HG03280 (cell line): ENCODE results near the gene CYB5R4.
"Not testable (repeated sequence)": the region's sequence is repeated elsewhere in the genome, so short reads cannot be mapped to it uniquely, and the experiment has no call there.

Experiments
- ATAC-seq: cut with Tn5 transposase; IDR thresholded peaks from one replicate; pipeline ENCODE4 v1.9.1; 2021; ENCODE audit warnings: mild to moderate bottlenecking, moderate library complexity; ENCODE audit not compliant: unreplicated experiment

Gene CYB5R4

DNA sequence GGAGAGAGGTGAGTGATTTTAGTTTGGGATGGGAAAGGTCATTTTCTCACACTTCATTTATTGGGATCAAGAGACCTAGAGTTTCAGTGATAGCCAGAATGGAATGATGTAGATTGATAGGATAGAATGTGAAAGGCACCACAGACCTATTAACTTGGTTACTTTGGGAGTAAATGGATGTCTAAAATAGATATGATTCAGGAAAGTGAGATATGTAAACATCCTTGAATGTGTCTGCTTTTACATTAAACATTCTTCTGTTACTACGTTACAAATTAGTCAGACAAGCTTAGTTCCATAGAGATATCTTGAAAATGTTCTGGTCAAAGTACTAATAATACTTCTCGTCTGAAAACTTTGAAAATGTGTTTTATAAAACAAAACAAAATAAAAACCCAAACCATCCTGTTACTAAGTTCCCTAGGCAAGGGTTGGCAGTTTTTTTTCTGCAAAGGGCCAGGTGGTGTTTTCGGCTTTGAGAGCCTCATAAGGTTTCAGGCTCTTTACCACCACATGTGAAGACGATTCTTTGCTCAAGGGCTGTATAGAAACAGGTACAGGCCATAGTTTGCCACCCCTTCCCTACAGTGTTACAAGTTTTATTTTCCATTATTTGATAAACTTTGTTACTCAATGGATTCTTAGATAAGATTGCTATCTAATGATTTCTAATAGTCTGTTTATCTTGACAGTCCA, 3.4 kb downstream of the CYB5R4 start:
- ATAC-seq, result no peak

DNA sequence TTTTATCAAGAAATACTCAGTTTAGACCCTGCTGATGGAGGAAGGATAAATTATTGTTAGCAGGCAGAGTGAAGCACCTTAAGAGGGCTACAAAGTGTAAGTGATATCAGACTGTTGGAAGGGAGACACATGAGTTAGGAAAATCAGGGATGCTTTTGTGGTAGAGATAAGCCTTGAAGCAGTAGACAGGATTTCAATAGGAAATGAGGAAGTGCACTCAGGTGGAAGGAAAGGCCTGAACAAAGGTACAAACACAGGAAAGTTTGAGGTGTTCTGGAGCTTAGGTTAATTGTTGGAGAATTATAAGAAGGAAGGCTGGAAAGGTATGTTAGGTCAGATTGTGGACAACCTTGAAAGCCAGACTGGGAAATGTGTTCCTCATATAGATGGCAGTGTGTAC, 7.6 kb downstream of the CYB5R4 start:
- ATAC-seq, result no peak

DNA sequence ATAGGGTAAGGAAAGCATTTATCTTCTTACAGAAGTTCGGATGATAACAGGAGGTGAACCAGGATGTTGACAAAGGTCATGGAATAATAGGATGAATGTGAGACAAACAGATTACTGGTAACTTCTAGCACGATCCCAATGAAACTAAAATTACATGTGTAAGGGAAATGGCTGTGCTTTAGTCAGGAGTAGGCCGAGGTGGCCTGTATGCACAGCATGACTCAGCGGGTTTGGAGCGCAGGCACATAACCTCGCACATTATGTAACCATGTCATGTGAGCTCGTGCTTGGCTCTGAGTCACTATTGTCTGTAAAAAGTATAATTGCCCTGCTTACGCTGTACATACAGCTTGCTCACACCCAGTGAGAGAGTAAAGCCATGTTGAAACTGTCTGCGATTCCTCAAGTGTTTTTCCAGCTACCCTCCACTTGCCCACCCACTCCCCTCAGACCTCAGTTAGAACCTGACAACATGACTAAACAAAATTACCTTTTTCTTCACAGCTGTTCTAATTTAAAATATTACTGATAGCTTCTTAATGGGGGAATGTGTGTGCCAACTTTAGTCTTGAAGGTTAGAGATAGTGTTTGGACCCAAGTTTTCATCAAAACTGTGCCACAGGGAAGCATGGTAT, 8.2 kb downstream of the CYB5R4 start:
- ATAC-seq, result no peak

DNA sequence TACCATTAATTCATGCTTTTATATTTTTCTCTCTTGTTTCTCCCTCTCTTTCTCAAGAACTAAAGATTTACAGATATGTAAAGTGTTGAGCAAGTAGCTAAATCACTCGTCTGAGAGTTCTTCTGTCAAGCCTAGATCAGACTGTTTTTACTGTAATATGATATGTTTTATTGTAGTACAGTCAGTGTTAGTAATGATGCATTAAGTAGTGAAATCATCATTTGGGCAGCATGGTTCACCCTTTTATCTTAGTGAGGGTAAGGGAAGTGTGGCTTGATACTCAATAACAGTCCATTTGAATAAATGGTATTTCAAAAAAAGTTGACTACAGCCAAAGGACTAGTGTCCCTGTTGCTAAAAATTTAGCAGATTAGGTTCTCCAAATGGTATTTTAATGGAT, 9.2 kb downstream of the CYB5R4 start:
- no peak for ATAC-seq

DNA sequence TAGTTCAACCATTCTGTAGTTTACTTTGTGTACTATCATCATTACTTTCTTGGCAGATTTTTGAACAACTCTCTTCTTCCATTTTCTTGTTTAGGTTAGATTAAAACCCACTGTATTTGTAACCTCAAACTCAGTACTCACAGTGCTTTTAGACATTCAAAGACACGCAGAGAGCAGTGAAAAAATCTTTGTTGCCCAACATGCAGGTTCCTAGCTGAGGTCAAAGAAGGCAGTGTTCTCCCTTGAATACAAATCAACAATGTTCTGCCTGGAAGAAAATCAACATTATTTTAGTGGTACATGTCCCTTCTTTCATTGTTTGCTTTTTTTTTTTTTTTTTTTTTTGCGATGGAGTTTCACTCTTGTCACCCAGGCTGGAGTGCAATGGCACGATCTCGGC, 11.2 kb downstream of the CYB5R4 start:
- ATAC-seq, result no peak

DNA sequence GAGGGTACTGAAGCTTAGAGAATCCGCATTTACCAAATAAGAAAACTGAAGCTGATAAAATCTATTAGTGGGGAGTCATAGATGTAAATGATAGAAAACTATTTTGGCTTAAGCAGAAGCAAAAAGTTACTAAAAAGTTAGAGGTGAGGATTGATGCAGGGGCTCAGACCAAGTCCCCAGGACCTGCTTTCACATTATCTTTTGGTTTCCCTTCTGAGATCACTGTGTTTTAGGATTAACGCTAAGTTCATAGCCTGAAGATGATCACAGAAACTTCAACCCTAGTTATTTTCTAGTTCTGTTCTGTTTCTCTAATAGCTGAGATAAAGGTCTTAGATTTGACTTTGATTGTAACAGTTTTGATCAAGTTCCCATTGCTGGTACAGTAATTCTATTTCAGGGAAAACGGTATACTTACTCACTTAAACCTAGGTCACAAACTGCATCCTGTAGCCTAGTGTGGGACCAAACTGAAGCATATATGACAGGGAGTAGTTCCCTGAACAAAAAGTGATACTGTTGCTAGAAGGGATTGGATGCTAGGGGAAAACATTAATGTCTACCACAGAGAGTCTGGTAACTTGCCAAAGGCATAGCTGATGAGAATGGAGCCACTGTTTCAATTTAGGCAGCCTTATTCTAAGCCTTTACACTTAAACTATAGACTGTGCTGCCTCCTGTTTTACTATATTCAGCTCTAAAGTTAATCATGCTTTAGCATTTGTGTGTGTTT, 13.1 kb downstream of the CYB5R4 start:
- no peak for ATAC-seq

DNA sequence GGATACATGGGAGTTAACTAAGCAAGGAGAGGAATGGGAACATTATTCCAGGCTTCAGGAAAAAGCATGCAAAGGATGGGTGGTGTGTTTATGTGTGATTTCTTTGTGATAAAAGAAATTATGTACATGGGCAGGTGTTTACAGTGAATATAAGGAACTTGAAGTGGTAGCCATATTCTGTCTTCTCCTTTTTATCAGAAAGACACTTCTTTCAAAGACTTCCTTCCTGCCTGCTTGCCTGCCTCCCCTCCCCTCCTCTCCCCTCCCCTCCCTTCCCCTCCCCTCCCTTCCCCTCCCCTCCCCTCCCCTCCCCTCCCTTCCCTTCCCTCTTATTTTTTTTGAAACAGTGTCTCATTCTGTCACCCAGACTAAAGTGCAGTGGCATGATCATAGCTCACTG, 14.4 kb downstream of the CYB5R4 start:
- no peak for ATAC-seq

DNA sequence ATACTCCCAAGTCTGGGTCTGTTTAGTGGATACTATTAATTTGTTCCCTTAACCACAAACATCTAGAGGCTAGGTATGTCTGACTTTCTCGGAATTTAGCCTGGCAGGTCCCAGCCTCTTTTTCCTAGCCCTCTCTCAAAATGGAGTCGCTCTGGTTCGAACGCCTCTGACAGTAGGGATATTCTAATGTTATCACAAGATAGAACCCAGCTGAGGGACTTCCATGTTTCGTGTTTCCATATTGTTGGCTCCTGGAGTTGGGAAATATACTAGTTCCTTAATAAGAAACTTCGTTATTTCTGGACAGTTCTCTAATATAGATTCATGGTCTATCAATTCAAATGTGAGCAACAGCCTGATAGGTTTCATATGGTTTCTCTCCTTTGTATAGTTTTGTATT, 16.4 kb downstream of the CYB5R4 start:
- no peak for ATAC-seq

DNA sequence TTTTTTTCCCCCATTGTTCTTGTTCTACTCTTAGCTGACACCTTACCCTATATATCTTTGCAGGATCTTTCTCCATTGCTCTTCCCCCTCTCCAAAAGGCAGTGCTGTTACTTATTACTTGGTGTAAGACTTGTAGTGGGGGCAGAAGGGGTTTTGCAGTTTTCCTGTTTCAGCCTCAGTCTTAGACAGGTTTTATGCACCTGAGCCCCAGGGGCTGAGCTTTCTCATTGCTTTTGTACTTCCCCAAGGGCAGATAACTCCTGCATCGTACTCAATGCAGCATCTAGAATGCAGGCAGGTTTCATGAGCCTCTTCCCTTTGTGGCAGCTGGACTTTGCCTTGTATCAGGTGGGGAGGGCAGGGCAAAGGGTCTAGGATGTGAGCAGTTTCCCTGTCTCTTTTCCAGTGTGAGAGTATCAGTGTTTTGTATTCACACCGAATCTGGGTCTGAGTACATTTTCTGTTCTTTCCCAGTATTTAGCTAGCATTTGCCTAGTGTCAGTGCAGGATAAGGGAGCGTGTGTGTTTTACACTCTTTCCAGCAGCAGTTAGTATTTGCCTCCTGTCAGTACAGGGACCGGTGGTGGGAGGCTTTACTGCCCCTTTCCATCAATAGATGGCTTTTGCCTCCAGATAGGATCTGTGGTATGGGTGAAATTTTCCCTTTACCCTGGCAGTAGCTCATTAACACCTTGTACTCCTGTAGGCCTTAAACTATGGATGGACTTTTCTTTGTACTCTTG, 19.6 kb downstream of the CYB5R4 start:
- no peak for ATAC-seq

DNA sequence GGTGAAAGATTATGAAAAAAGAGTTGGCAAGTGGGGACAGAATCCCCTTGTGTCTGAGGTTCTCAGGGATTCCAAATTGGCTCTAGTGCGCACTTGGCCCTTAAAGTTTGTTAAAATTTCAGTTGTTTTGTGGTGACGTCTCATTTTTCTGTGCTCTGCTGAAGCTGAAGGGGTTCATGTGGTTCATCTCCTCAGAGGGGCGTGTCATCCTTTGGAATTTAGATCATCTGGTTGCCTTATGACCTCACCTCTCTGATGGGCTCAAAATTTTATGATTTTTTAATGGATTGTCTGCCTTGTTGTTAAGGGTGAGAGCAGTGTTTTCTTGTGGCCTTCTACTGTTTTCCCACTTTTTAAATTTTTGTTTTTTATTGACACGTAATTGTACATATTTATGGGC, 20.3 kb downstream of the CYB5R4 start:
- ATAC-seq, result no peak

DNA sequence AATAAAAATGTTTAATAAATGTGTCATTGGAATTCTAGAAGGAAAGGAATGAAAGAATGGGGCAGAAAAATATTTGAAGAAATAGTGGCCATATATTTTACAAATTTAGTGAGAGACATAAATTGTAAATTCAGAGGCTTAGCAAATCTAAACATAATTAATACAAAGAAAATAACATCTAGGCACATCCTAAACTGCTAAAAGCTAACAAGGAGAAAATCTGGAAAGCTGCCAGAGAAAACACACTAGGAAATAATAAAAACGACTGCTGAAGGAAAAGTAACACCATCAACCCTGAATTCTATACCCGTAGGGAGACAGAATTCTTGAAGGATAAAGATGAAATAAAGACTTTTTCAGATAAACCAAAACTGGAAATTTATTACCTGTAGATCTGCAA, 23.8 kb downstream of the CYB5R4 start:
- ATAC-seq, result no peak

DNA sequence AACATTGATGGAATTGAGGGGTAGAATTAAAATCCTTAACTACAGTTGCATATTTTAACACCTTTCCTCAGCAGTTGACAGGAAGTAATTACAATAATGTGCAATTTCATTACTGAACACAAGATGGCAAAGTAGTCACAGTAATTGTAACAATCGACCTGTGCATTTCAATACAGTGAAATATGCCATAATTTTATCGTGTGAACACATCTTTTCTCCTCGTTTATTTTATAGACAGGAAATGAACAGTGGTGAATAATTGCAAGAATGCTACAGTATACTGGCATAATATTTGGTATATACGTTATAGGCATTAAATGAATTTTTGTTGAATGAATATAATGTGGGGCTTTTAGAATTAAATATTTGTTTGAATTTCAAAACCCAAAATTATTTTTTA, 25.0 kb downstream of the CYB5R4 start:
- peak; percentile 88 for ATAC-seq

DNA sequence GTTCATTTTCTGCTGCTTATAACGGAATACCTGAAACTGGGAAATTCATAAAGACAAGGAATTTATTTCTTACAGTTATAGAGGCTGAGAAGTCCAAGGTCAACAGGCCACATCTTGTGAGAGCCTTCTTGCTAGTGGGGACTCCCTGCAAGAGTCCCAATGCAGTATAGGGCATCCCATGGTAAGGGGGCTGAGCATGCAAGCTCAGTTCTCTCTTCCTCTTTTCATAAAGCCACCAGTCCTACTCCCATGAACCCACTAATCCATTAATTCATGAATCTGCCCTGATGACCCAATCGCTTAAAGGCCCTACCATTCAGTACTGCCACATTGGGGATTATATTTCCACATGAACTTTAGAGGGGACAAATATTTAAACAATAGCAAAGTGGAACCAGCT, 26.5 kb downstream of the CYB5R4 start:
- ATAC-seq, result no peak

DNA sequence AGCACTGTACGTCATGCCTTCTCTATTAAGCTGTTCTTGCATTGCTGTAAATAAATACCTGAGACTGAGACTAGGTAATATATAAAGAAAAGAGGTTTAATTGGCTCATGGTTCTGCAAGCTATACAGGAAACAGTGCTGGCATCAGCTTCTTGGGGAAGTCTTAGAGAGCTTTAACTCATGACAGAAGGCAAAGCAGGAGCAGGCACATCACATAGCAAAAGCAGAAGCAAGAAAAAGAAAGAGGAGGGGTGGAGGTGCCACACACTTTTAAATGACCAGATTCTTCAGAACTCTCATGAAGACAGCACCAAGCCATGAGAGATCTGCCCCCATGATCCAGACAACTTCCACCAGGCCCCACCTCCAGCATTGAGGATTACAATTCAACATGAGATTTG, 30.1 kb downstream of the CYB5R4 start:
- no peak for ATAC-seq

DNA sequence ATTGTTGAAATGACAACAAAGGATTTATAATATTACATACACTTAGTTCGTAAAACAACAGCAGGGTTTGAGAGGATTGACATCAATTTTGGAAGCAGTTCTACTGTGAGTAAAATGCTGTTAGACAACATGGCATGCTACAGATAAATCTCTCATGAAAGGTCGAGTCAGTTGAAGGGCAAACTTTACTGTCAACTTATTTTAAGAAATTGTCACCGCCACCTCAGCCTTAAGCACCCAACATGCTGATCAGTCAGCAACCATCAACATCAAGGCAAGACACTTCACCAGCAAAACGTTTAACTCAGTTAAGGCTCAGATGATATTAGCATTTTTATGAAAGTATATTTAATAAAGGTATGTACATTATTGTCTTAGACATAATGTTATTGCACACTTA, 31.0 kb downstream of the CYB5R4 start:
- ATAC-seq, result no peak

DNA sequence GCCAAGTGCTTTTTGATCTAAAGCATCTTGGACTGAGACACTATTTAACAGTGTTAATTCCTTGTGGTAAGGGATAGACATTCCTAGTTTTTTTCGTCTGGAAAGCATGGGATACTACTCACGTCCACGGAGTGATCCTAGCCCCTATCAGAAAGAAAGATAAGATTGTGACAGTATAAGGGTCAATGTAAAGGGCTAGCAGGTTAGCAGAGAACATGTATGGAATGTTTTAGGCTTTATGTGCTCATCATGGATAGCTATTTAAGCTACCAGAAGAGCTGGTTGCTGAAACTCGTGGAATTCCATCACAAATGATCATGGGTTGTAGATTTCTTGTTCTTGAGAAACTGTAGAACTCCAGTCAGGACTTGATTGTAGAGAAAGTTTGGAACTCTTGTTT, 32.1 kb downstream of the CYB5R4 start:
- no peak for ATAC-seq

DNA sequence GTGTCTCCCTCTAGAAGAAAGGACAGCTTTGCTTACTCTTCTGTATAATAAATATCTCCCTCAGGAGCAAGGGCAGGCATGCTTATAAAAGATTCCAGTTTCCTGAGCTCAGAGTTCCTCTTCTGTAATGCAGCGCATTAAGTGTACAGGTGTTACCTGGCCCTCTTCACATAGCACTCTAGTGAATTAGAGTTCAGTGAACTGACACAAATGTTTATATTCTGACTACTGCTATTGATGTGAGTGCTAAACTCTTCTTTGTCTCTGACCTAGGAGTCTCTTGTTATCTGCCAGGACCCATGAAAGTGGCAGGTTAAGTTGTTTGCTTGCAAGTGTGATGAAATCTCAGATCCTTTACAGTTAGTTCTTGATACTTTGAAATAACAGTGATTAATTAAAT, 33.5 kb downstream of the CYB5R4 start:
- ATAC-seq, result no peak

DNA sequence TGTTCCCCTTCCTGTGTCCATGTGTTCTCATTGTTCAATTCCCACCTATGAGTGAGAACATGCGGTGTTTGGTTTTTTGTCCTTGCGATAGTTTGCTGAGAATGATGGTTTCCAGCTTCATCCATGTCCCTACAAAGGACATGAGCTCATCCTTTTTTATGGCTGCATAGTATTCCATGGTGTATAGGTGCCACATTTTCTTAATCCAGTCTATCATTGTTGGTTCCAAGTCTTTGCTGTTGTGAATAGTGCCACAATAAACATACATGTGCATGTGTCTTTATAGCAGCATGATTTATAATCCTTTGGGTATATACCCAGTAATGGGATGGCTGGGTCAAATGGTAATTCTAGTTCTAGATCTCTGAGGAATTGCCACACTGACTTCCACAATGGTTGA, 37.6 kb downstream of the CYB5R4 start:
- ATAC-seq, result not testable (repeated sequence)

DNA sequence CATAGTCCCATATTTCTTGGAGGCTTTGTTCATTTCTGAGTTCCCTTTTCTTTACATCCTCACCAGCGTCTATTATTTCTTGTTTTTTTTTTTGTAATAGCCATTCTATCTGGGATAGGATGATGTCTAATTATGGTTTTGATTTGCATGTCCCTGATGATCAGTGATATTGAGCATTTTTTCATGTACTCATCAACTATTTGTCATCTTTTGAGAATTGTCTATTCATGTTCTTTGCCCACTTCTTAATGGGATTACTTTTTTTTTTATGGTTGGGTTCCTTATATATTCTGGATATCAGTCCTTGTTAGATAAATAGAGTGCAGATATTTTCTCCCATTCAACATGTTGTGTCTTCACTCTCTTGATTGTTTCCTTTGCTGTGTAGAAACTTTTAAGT, 42.1 kb downstream of the CYB5R4 start:
- ATAC-seq, result no peak

DNA sequence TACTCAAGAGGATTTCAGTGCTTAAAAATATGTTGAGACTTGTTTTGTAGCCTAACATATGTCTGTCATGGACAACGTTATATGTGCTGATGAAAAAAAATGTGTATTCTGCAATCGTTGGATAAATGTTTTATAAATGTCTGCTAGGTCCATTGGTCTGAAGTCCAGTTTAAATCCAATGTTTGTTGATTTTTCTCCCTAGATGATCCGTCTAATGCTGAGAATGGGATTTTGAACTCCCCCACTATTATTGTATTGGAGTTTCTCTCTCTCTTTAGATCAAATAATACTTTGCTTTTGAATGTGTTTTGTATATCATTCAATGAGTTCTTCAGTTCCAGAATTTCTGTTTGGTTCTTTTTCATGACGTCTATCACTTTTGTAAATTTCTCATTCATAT, 44.9 kb downstream of the CYB5R4 start:
- no peak for ATAC-seq

DNA sequence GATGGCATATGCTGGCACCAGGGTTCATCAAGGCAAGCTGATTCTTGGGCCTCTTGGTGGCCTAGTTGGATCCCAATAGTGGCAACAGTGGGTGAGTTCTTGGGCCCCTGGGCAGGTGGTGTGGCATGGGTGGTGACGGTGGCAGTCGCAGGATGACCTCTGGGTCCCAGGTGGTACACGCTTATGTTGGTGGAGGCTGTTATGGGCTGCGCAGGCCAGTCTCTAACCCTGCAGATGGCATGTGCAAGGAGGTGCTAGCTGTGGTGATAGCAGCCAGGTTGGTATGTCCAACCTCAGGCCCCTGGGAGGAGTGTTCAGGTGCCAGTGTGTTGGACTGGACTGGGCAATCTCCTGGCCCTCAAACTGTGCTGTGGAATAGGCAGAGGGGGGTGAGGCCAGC, 46.2 kb downstream of the CYB5R4 start:
- ATAC-seq, result no peak
